ENCODE data around the gene CHD9NB. TPM values are rescaled to one million over a fixed set of nuclear protein-coding genes. Genes with fewer than 3 reads are reported as not detected.

The CHD9NB gene
- total and polyA plus RNA-seq, 10 of the 15 experiments (the other 5 are each of a cell fraction or from before 2014, with no cell fraction given): 0.14 to 1.6 (median 0.73) TPM

- TF ChIP-seq TARDBP (IDR thresholded peaks at IDR 0.05; ENCODE audit: borderline replicate concordance) (no peak), FOXM1 (IDR thresholded peaks at IDR 0.05; ENCODE audit: low read depth, low read length) (no peak), PAX5 (IDR thresholded peaks at IDR 0.05; ENCODE audit: borderline replicate concordance, low read depth, low read length) (peak; percentile 62), CTCF (IDR thresholded peaks at IDR 0.05 in 2 of 3, conservative IDR thresholded peaks at IDR 0.05 in 1 of 3; ENCODE audit: control insufficient read depth in 2 of 3, extremely low read depth in 1 of 3, insufficient read depth in 1 of 3, low read depth in 3 of 3, low read length in 3 of 3) (no peak), REST (IDR thresholded peaks at IDR 0.05; ENCODE audit: low read depth, low read length) (0 out of 2 replicates have a peak, but pooled peaks have one; percentile 1), ZNF622 (IDR thresholded peaks at IDR 0.05) (no peak), GATAD2B (conservative IDR thresholded peaks at IDR 0.05; ENCODE audit: low read depth) (peak; percentile 62; the same call in 1 of the 2 replicates), PML (IDR thresholded peaks at IDR 0.05; ENCODE audit: low read length) (peak; percentile 79), CREB1 (IDR thresholded peaks at IDR 0.05; ENCODE audit: low read depth) (peak; percentile 24; the same call in 1 of the 2 replicates), MYC (IDR thresholded peaks at IDR 0.05; ENCODE audit: insufficient read depth, insufficient read length, insufficient replicate concordance, low read length, severe bottlenecking) (no peak), BRCA1 (IDR thresholded peaks at IDR 0.05; ENCODE audit: low read depth, low read length) (no peak), IRF5 (IDR thresholded peaks at IDR 0.05; ENCODE audit: borderline replicate concordance) (no peak), JUND (IDR thresholded peaks at IDR 0.05; ENCODE audit: low read depth, low read length) (no peak), USF2 (IDR thresholded peaks at IDR 0.05; ENCODE audit: borderline replicate concordance, low read depth, low read length) (no peak), CEBPB (IDR thresholded peaks at IDR 0.05; ENCODE audit: borderline replicate concordance in 1 of 2, low read depth in 2 of 2, low read length in 2 of 2) (no peak), SIN3A (IDR thresholded peaks at IDR 0.05; ENCODE audit: low read depth, low read length) (0 out of 2 replicates have a peak, but pooled peaks have one; percentile 11)
- TF ChIP-seq, protein P1, sequence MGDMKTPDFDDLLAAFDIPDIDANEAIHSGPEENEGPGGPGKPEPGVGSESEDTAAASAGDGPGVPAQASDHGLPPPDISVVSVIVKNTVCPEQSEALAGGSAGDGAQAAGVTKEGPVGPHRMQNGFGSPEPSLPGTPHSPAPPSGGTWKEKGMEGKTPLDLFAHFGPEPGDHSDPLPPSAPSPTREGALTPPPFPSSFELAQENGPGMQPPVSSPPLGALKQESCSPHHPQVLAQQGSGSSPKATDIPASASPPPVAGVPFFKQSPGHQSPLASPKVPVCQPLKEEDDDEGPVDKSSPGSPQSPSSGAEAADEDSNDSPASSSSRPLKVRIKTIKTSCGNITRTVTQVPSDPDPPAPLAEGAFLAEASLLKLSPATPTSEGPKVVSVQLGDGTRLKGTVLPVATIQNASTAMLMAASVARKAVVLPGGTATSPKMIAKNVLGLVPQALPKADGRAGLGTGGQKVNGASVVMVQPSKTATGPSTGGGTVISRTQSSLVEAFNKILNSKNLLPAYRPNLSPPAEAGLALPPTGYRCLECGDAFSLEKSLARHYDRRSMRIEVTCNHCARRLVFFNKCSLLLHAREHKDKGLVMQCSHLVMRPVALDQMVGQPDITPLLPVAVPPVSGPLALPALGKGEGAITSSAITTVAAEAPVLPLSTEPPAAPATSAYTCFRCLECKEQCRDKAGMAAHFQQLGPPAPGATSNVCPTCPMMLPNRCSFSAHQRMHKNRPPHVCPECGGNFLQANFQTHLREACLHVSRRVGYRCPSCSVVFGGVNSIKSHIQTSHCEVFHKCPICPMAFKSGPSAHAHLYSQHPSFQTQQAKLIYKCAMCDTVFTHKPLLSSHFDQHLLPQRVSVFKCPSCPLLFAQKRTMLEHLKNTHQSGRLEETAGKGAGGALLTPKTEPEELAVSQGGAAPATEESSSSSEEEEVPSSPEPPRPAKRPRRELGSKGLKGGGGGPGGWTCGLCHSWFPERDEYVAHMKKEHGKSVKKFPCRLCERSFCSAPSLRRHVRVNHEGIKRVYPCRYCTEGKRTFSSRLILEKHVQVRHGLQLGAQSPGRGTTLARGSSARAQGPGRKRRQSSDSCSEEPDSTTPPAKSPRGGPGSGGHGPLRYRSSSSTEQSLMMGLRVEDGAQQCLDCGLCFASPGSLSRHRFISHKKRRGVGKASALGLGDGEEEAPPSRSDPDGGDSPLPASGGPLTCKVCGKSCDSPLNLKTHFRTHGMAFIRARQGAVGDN (IDR thresholded peaks at IDR 0.05): peak; percentile 53; the same call in 1 of the 2 replicates
Observed at GRCh38 chr16:53098526-53099317, 46.0 kb upstream of the CHD9NB start (continued).

All from GM12878 (cell line).